H1 (cell line): ENCODE measurements around the gene IER5. TPM values are rescaled to one million over a fixed set of nuclear protein-coding genes. Genes with fewer than 3 reads are reported as not detected.

Source experiments
- CTCF ChIA-PET: fragments of 300-600 bp; sonication (Branson Sonifier 250); formaldehyde crosslinking; loops from one replicate; lab custom pipeline; 2021; ENCODE audit not compliant: partially characterized antibody; lab: Charles Lee
- POLR2A ChIA-PET: fragments of 300-600 bp; sonication (Branson Sonifier 250); formaldehyde crosslinking; loops from one replicate; lab custom pipeline; 2021; ENCODE audit warnings: inconsistent platforms; ENCODE audit not compliant: partially characterized antibody; lab: Charles Lee
- DNase-seq, 2 experiments: peaks; one replicate each; pipeline versions ENCODE4 v3.0.0 to v3.0.0-alpha.2; 2010 to 2022; ENCODE audit warnings: low spot score in 2 of 2, low read depth in 1 of 2, mixed read lengths in 1 of 2
- FAIRE-seq: peaks from 2 replicates; lab custom pipeline; 2011; peaks lifted over from hg19 to GRCh38; lab: Jason Lieb, UNC
- H2AFZ ChIP-seq: 2 replicates; pipeline ENCODE4 v1.8.1; 2012; ENCODE audit warnings: low read length, inconsistent platforms
- H2AK5ac ChIP-seq: 2 replicates; pipeline ENCODE4 v1.6.1; 2013; ENCODE audit warnings: low read depth, low read length
- H2BK120ac ChIP-seq: replicated peaks from 2 replicates; pipeline ENCODE3; 2013; ENCODE audit warnings: low read depth, low read length, inconsistent platforms
- H2BK12ac ChIP-seq: 2 replicates; pipeline ENCODE4 v1.6.1; 2013; ENCODE audit warnings: low read depth, low read length
- H2BK15ac ChIP-seq: 2 replicates; pipeline ENCODE4 v1.6.1; 2013; ENCODE audit warnings: low read length
- H2BK20ac ChIP-seq: 2 replicates; pipeline ENCODE4 v1.6.1; 2013; ENCODE audit warnings: low read length
- H2BK5ac ChIP-seq: 2 replicates; pipeline ENCODE4 v1.6.1; 2013; ENCODE audit warnings: low read depth, low read length
- H3K14ac ChIP-seq: 2 replicates; pipeline ENCODE4 v1.6.1; 2013; ENCODE audit warnings: inconsistent platforms; ENCODE audit not compliant: insufficient read length
- H3K18ac ChIP-seq: 2 replicates; pipeline ENCODE4 v1.6.1; 2013; ENCODE audit warnings: low read length; ENCODE audit errors: extremely low read depth
- H3K23ac ChIP-seq: 2 replicates; pipeline ENCODE4 v1.6.1; 2013; ENCODE audit warnings: inconsistent platforms; ENCODE audit not compliant: insufficient read length
- H3K23me2 ChIP-seq: 2 replicates; pipeline ENCODE4 v1.6.1; 2013; ENCODE audit warnings: low read depth, low read length
- H3K27ac ChIP-seq: 2 replicates; pipeline ENCODE4 v1.6.1; 2011; ENCODE audit warnings: low read depth, low read length, inconsistent platforms
- H3K27me3 ChIP-seq, 4 experiments: replicated peaks in 1 of 4; 1 replicate in 1 of 4; 2 replicates in 3 of 4; pipeline versions ENCODE4 v1.6.1 to v1.8.1; 2011 to 2013; ENCODE audit warnings: low read length in 3 of 4, mild to moderate bottlenecking in 3 of 4, inconsistent platforms in 2 of 4, mixed read lengths in 2 of 4, moderate library complexity in 1 of 4; ENCODE audit not compliant: control insufficient read depth in 3 of 4, insufficient read depth in 3 of 4; ENCODE audit errors: extremely low read depth in 1 of 4
- H3K36me3 ChIP-seq, 4 experiments: 2 replicates each; pipeline versions ENCODE4 v1.6.1 to v1.8.1; 2011 to 2013; ENCODE audit warnings: mild to moderate bottlenecking in 4 of 4, low read length in 3 of 4, moderate library complexity in 2 of 4, control low read depth in 1 of 4, inconsistent platforms in 1 of 4; ENCODE audit not compliant: insufficient read depth in 4 of 4, control insufficient read depth in 2 of 4
- H3K4ac ChIP-seq: replicated peaks from 2 replicates; pipeline ENCODE3; 2013; ENCODE audit warnings: low read length, low read depth, mixed read lengths, inconsistent platforms; ENCODE audit not compliant: insufficient read length
- H3K4me1 ChIP-seq, 4 experiments: replicated peaks in 1 of 4; 1 replicate in 1 of 4; 2 replicates in 3 of 4; pipeline versions ENCODE4 v1.6.1 to v1.8.1; 2011 to 2013; ENCODE audit warnings: low read length in 3 of 4, inconsistent platforms in 2 of 4, mixed read lengths in 1 of 4; ENCODE audit not compliant: insufficient read depth in 4 of 4, control insufficient read depth in 3 of 4
- H3K4me2 ChIP-seq, 2 experiments: 2 replicates each; pipeline versions ENCODE4 v1.6.1 to v1.8.1; 2011 to 2013; ENCODE audit warnings: low read depth in 2 of 2, low read length in 2 of 2, control low read depth in 1 of 2, inconsistent platforms in 1 of 2, mild to moderate bottlenecking in 1 of 2; ENCODE audit not compliant: insufficient read depth in 1 of 2
- H3K4me3 ChIP-seq, 4 experiments: fragments of 200-600, 300-600 bp in 1 of 4; sonication (generic), shearing (Covaris generic), sonication (Bioruptor Twin) in 1 of 4; 2 replicates each; pipeline versions ENCODE4 v1.5.1 to v1.8.1; 2011 to 2016; ENCODE audit warnings: low read length in 4 of 4, low read depth in 3 of 4, control low read depth in 2 of 4, inconsistent platforms in 2 of 4, mild to moderate bottlenecking in 2 of 4, mixed read lengths in 1 of 4, moderate library complexity in 1 of 4; ENCODE audit not compliant: insufficient read depth in 2 of 4; ENCODE audit errors: extremely low read depth in 1 of 4
- H3K56ac ChIP-seq: replicated peaks from 2 replicates; pipeline ENCODE3; 2013; ENCODE audit warnings: low read depth, mild to moderate bottlenecking, mixed read lengths, low read length, inconsistent platforms; ENCODE audit not compliant: insufficient read length
- H3K79me1 ChIP-seq: 2 replicates; pipeline ENCODE4 v1.6.1; 2013; ENCODE audit warnings: low read depth, low read length, control low read depth
- H3K79me2 ChIP-seq, 2 experiments: 2 replicates each; pipeline versions ENCODE4 v1.6.1 to v1.8.1; 2012 to 2013; ENCODE audit warnings: low read length in 2 of 2, mild to moderate bottlenecking in 2 of 2, inconsistent platforms in 1 of 2; ENCODE audit not compliant: insufficient read depth in 2 of 2, control insufficient read depth in 1 of 2
- H3K9ac ChIP-seq, 4 experiments: replicated peaks in 1 of 4; 1 replicate in 1 of 4; 2 replicates in 3 of 4; pipeline versions ENCODE4 v1.6.1 to v1.8.1; 2011 to 2013; ENCODE audit warnings: low read depth in 3 of 4, low read length in 3 of 4, control low read depth in 2 of 4, mild to moderate bottlenecking in 2 of 4, moderate library complexity in 2 of 4, inconsistent platforms in 1 of 4; ENCODE audit errors: extremely low read depth in 1 of 4
- H3K9me3 ChIP-seq, 2 experiments: 2 replicates each; pipeline versions ENCODE4 v1.6.1 to v1.8.1; 2012 to 2013; ENCODE audit warnings: mild to moderate bottlenecking in 2 of 2, moderate library complexity in 2 of 2, control low read depth in 1 of 2, inconsistent platforms in 1 of 2, low read depth in 1 of 2, low read length in 1 of 2, mixed read lengths in 1 of 2; ENCODE audit not compliant: insufficient read depth in 2 of 2
- H4K20me1 ChIP-seq, 2 experiments: replicated peaks in 1 of 2; 2 replicates each; pipeline versions ENCODE3 to v1.8.1; 2011 to 2013; ENCODE audit warnings: inconsistent platforms in 2 of 2, low read length in 2 of 2, mild to moderate bottlenecking in 1 of 2; ENCODE audit not compliant: insufficient read depth in 2 of 2, control insufficient read depth in 1 of 2
- H4K5ac ChIP-seq: 2 replicates; pipeline ENCODE4 v1.6.1; 2013; ENCODE audit warnings: low read length, low read depth, mixed read lengths, inconsistent platforms; ENCODE audit not compliant: insufficient read length
- H4K8ac ChIP-seq: 2 replicates; pipeline ENCODE4 v1.8.0; 2013; ENCODE audit warnings: mild to moderate bottlenecking, moderate library complexity, low read length, inconsistent platforms; ENCODE audit not compliant: insufficient read depth; ENCODE audit errors: extremely low read depth
- H4K91ac ChIP-seq: replicated peaks from 2 replicates; pipeline ENCODE3; 2013; ENCODE audit warnings: low read length, mixed read lengths, inconsistent platforms; ENCODE audit not compliant: insufficient read length
- CBX5 ChIP-seq: fragments of 300-800, 300-1000 bp; sonication (generic); IDR thresholded peaks from 2 replicates; pipeline ENCODE4 v1.7.1; 2016; ENCODE audit warnings: antibody characterized with exemption, low read length, low read depth
- GABPA ChIP-seq: IDR thresholded peaks from 2 replicates; pipeline ENCODE4 v1.6.1; 2011; ENCODE audit warnings: mild to moderate bottlenecking, low read length, moderate library complexity, borderline replicate concordance; ENCODE audit not compliant: insufficient read depth
- SAP30 ChIP-seq: fragments of 300-600 bp; sonication (generic); IDR thresholded peaks from 2 replicates; pipeline ENCODE4 v1.7.1; 2012; ENCODE audit warnings: low read length, moderate library complexity, mild to moderate bottlenecking, inconsistent platforms; ENCODE audit not compliant: insufficient read depth, insufficient replicate concordance
- WGBS, 2 experiments: shearing (Covaris generic) in 1 of 2; methylation state at CpG; one replicate each; pipeline versions ENCODE4 v1.1.6 to v1.1.7; 2013 to 2015; ENCODE audit warnings: low lambda C conversion rate in 2 of 2, mixed read lengths in 2 of 2, inconsistent platforms in 1 of 2, low coverage in 1 of 2, missing lambda C conversion rate in 1 of 2; ENCODE audit not compliant: insufficient replicate concordance in 2 of 2, insufficient coverage in 1 of 2, insufficient read length in 1 of 2; ENCODE audit errors: extremely low coverage in 1 of 2, missing lambda C conversion rate in 1 of 2; 5-methylcytosine and 5-hydroxymethylcytosine counted together
- polyA plus RNA-seq, 7 experiments: library from polyadenylated mRNA; depleted of rRNA in 3 of 7; stranded (reverse) in 5 of 7; unstranded in 2 of 7; fragments of >200 nt in 5 of 7; fragments of 200-250 nt in 2 of 7; gene quantifications; 1 replicate in 5 of 7; 2 replicates in 1 of 7; 4 replicates in 1 of 7; pipeline versions ENCODE4 v1.2.1 to v1.2.3, GENCODE V29; 2011 to 2013; ENCODE audit warnings: missing spikeins in 2 of 7, mixed read lengths in 2 of 7
- total RNA-seq: library from RNA; stranded (reverse); fragmentation: NEBNext Ultra II Directional; extraction: Animal tissue kit (Norgen Biotek cat#: 25700); gene quantifications from 2 replicates; pipeline ENCODE4 v1.2.1, GENCODE V29; 2021

IER5 gene
- total and polyA plus RNA-seq, 2 of the 8 experiments (the other 6 are each of a cell fraction or from before 2014, with no cell fraction given), result 3.5 to 7.7 TPM

- H2BK20ac ChIP-seq, result no peak overlapping the region
- no peak overlapping the region for H3K4me2 ChIP-seq
- no peak overlapping the region for H2BK15ac ChIP-seq
- H3K23me2 ChIP-seq, result no peaks in the 10 kb centered on the region
- no peak overlapping the region for H4K91ac ChIP-seq
- H2BK5ac ChIP-seq, result 0 out of 2 replicates have a peak overlapping the region, but pooled peaks have one; percentile 12
- no peak overlapping the region for H2AK5ac ChIP-seq
- no peaks in the 10 kb centered on the region for H3K79me1 ChIP-seq
- H2BK12ac ChIP-seq, result no peak overlapping the region
- H3K4ac ChIP-seq, result no peak overlapping the region
- H3K36me3 ChIP-seq, result no peaks in the 10 kb centered on the region
- H2AFZ ChIP-seq, result no peak overlapping the region
- H4K8ac ChIP-seq, result no peak overlapping the region
- H3K9ac ChIP-seq, result no peak overlapping the region
- no peak overlapping the region for H3K56ac ChIP-seq
- POLR2A ChIA-PET, result interaction anchor here (1.0 to 1.6 kb wide), 3 partner anchors 34 to 129 kb away, joined by 3 to 6 read pairs (median 3); no protein-coding TSS in a partner anchor
- no peaks in the 10 kb centered on the region for H3K79me2 ChIP-seq
- H3K4me1 ChIP-seq, result no peaks in the 10 kb centered on the region
- H3K4me3 ChIP-seq, result no peak overlapping the region
- no peak overlapping the region for H4K5ac ChIP-seq
- H3K27ac ChIP-seq, result no peak overlapping the region
- CTCF ChIA-PET, result interaction anchor here (0.8 to 1.6 kb wide), 5 partner anchors 10 to 109 kb away, joined by 3 to 6 read pairs (median 3); no protein-coding TSS in a partner anchor
- 81% methylated on average over 6 of the region's 6 CpGs; no CpG with 5 or more reads in 1 of the 2 experiments for WGBS, 2 experiments
- no peaks in the 10 kb centered on the region for H3K27me3 ChIP-seq
- no peak overlapping the region for H3K14ac ChIP-seq
- no peak overlapping the region for H3K18ac ChIP-seq
- no peak overlapping the region for H3K23ac ChIP-seq
- FAIRE-seq, result no peak
- no peak for DNase-seq
- no peak overlapping the region for H2BK120ac ChIP-seq
- no peaks in the 10 kb centered on the region for H3K9me3 ChIP-seq
- no peaks in the 10 kb centered on the region for H4K20me1 ChIP-seq
- TF ChIP-seq CBX5, result no peak
- TF ChIP-seq GABPA, result no peak
- TF ChIP-seq SAP30, result no peak
Measured at GRCh38 chr1:181056560-181056959, 31.9 kb upstream of the IER5 start.
